Neural crest cell (in vitro differentiated cells): ENCODE results near the gene SYAP1. TPM values are rescaled to one million over a fixed set of nuclear protein-coding genes. Genes with fewer than 3 reads are reported as not detected.

ENCODE experiments used
- DNase-seq: peaks from one replicate; pipeline ENCODE4 v3.0.0; 2021; ENCODE audit warnings: low read depth, mixed read lengths, low spot score
- H3K27ac Mint-ChIP-seq: one replicate; pipeline ENCODE4 v1.8.0; 2021; ENCODE audit warnings: mild to moderate bottlenecking, mixed read lengths; ENCODE audit not compliant: unreplicated experiment
- H3K27me3 Mint-ChIP-seq: 2 replicates; pipeline ENCODE4 v1.8.0; 2021; ENCODE audit warnings: low read depth, mild to moderate bottlenecking, mixed read lengths
- H3K36me3 Mint-ChIP-seq: 2 replicates; pipeline ENCODE4 v1.8.0; 2021; ENCODE audit warnings: low read depth, mild to moderate bottlenecking, mixed read lengths
- H3K4me1 Mint-ChIP-seq: 2 replicates; pipeline ENCODE4 v1.8.0; 2021; ENCODE audit warnings: mixed read lengths
- H3K4me3 Mint-ChIP-seq: one replicate; pipeline ENCODE4 v1.8.0; 2021; ENCODE audit warnings: mild to moderate bottlenecking, mixed read lengths
- H3K9me3 Mint-ChIP-seq: 2 replicates; pipeline ENCODE4 v1.8.0; 2021; ENCODE audit warnings: mixed read lengths
- CTCF ChIP-seq: fragments of 200-600 bp; sonication (generic); conservative IDR thresholded peaks from 2 replicates; pipeline ENCODE4 v1.5.0; 2021; ENCODE audit warnings: antibody characterized with exemption, mild to moderate bottlenecking
- total RNA-seq: library from RNA; stranded (reverse); gene quantifications from 2 replicates; pipeline ENCODE4 v1.2.1, GENCODE V29; 2021

The SYAP1 gene
- total RNA-seq, 1 donor from 2014 or later: 38.0 TPM

GRCh38 chrX:16727637-16728036, 8.2 kb downstream of the SYAP1 start:
- Mint-ChIP-seq H3K27me3 (no peaks in the 10 kb centered on the region), H3K4me1 (peaks cover 7% of the 10 kb centered on the region)

GRCh38 chrX:16730450-16730849, 11.0 kb downstream of the SYAP1 start:
- no peak for DNase-seq
- no peaks in the 10 kb centered on the region for H3K9me3 Mint-ChIP-seq
- TF ChIP-seq CTCF: no peak
- H3K4me3 Mint-ChIP-seq: no peak overlapping the region
- peaks cover 14% of the 10 kb centered on the region for H3K4me1 Mint-ChIP-seq
- no peaks in the 10 kb centered on the region for H3K27me3 Mint-ChIP-seq
- H3K27ac Mint-ChIP-seq: no peak overlapping the region
- peaks cover 25% of the 10 kb centered on the region for H3K36me3 Mint-ChIP-seq

More at GRCh38 chrX:16727637-16728036, 8.2 kb downstream of the SYAP1 start:
- no peak for TF ChIP-seq CTCF
- Mint-ChIP-seq H3K4me3 (no peak overlapping the region), H3K27ac (no peak overlapping the region), H3K36me3 (peaks cover 23% of the 10 kb centered on the region), H3K9me3 (no peaks in the 10 kb centered on the region)
- DNase-seq: no peak

GRCh38 chrX:16733013-16733412, 13.6 kb downstream of the SYAP1 start:
- no peak overlapping the region for H3K27ac Mint-ChIP-seq

GRCh38 chrX:16737024-16737423, 17.6 kb downstream of the SYAP1 start:
- no peak for DNase-seq
- H3K27ac Mint-ChIP-seq: no peak overlapping the region
- TF ChIP-seq CTCF: no peak
- peaks cover 10% of the 10 kb centered on the region for H3K4me1 Mint-ChIP-seq
- peaks cover 25% of the 10 kb centered on the region for H3K36me3 Mint-ChIP-seq
- no peaks in the 10 kb centered on the region for H3K27me3 Mint-ChIP-seq
- H3K4me3 Mint-ChIP-seq: no peak overlapping the region
- H3K9me3 Mint-ChIP-seq: no peaks in the 10 kb centered on the region

More at GRCh38 chrX:16733013-16733412, 13.6 kb downstream of the SYAP1 start:
- Mint-ChIP-seq H3K27me3 (no peaks in the 10 kb centered on the region), H3K4me3 (no peak overlapping the region), H3K4me1 (peaks cover 10% of the 10 kb centered on the region), H3K36me3 (peaks cover 25% of the 10 kb centered on the region), H3K9me3 (no peaks in the 10 kb centered on the region)
- DNase-seq: no peak
- no peak for TF ChIP-seq CTCF

GRCh38 chrX:16739574-16739973, 20.2 kb downstream of the SYAP1 start:
- no peak for TF ChIP-seq CTCF
- DNase-seq: no peak
- H3K4me3 Mint-ChIP-seq: no peak overlapping the region
- H3K27ac Mint-ChIP-seq: peak overlapping the region; percentile 22
- H3K36me3 Mint-ChIP-seq: peaks cover 28% of the 10 kb centered on the region
- H3K9me3 Mint-ChIP-seq: no peaks in the 10 kb centered on the region
- H3K27me3 Mint-ChIP-seq: no peaks in the 10 kb centered on the region
- peaks cover under 1% of the 10 kb centered on the region for H3K4me1 Mint-ChIP-seq
